ENCODE measurements around the gene SPSB1. TPM values are rescaled to one million over a fixed set of nuclear protein-coding genes. Genes with fewer than 3 reads are reported as not detected.

SPSB1 gene
- total RNA-seq, 1 donor from 2014 or later = 17.6 TPM

GRCh38 chr1:9309991-9310390, 17.3 kb downstream of the SPSB1 start:
- H3K27me3 ChIP-seq (ENCODE audit: low read depth) = no peaks in the 10 kb centered on the region
- no peak for TF ChIP-seq CTCF (IDR thresholded peaks at IDR 0.05; ENCODE audit: borderline replicate concordance)
- peaks cover 35% of the 10 kb centered on the region for H3K4me1 ChIP-seq
- intact Hi-C loops (cut with micrococcal nuclease) = no loop called here
- no peak for DNase-seq
- no peak overlapping the region for H3K4me3 ChIP-seq
- no peak overlapping the region for H3K27ac ChIP-seq (replicated peaks)
- H3K36me3 ChIP-seq = no peaks in the 10 kb centered on the region
- no peaks in the 10 kb centered on the region for H3K9me3 ChIP-seq (replicated peaks)

GRCh38 chr1:9311029-9311428, 18.3 kb downstream of the SPSB1 start:
- Histone ChIP-seq H3K4me3 (no peak overlapping the region), H3K4me1 (peaks cover 33% of the 10 kb centered on the region), H3K9me3 (replicated peaks) (no peaks in the 10 kb centered on the region), H3K27ac (replicated peaks) (no peak overlapping the region), H3K27me3 (ENCODE audit: low read depth) (no peaks in the 10 kb centered on the region), H3K36me3 (peaks cover 5% of the 10 kb centered on the region)
- DNase-seq = no peak
- no peak for TF ChIP-seq CTCF (IDR thresholded peaks at IDR 0.05; ENCODE audit: borderline replicate concordance)
- intact Hi-C loops (cut with micrococcal nuclease) = no loop called here

GRCh38 chr1:9311479-9311878, 18.8 kb downstream of the SPSB1 start:
- DNase-seq = no peak
- intact Hi-C loops (cut with micrococcal nuclease) = no loop called here
- Histone ChIP-seq H3K4me3 (no peak overlapping the region), H3K27me3 (ENCODE audit: low read depth) (no peaks in the 10 kb centered on the region), H3K4me1 (peaks cover 31% of the 10 kb centered on the region), H3K27ac (replicated peaks) (no peak overlapping the region), H3K9me3 (replicated peaks) (no peaks in the 10 kb centered on the region), H3K36me3 (peaks cover 5% of the 10 kb centered on the region)
- TF ChIP-seq CTCF (IDR thresholded peaks at IDR 0.05; ENCODE audit: borderline replicate concordance) = no peak

- TF ChIP-seq CTCF (IDR thresholded peaks at IDR 0.05; ENCODE audit: borderline replicate concordance) = no peak
- DNase-seq = no peak
- Histone ChIP-seq H3K27ac (replicated peaks) (no peak overlapping the region), H3K36me3 (peaks cover 5% of the 10 kb centered on the region), H3K27me3 (ENCODE audit: low read depth) (no peaks in the 10 kb centered on the region), H3K9me3 (replicated peaks) (no peaks in the 10 kb centered on the region), H3K4me1 (peaks cover 32% of the 10 kb centered on the region), H3K4me3 (no peak overlapping the region)
- intact Hi-C loops (cut with micrococcal nuclease) = no loop called here
Measured at GRCh38 chr1:9312168-9312720, 19.6 kb downstream of the SPSB1 start.

- H3K27ac ChIP-seq (replicated peaks) = no peak overlapping the region
- TF ChIP-seq CTCF (IDR thresholded peaks at IDR 0.05; ENCODE audit: borderline replicate concordance) = no peak
Measured at GRCh38 chr1:9313576-9313975, 20.9 kb downstream of the SPSB1 start.

More at GRCh38 chr1:9313576-9313975, 20.9 kb downstream of the SPSB1 start:
- Histone ChIP-seq H3K9me3 (replicated peaks) (no peaks in the 10 kb centered on the region), H3K4me1 (peaks cover 45% of the 10 kb centered on the region), H3K36me3 (peaks cover 5% of the 10 kb centered on the region), H3K4me3 (no peak overlapping the region), H3K27me3 (ENCODE audit: low read depth) (no peaks in the 10 kb centered on the region)
- peak; percentile 14 for DNase-seq
- intact Hi-C loops (cut with micrococcal nuclease) = no loop called here
